Urinary bladder (tissue), 4 donors: Measurements from ENCODE around the gene AFF1. TPM values are rescaled to one million over a fixed set of nuclear protein-coding genes. Genes with fewer than 3 reads are reported as not detected.

ENCODE experiments used
- DNase-seq: peaks from one replicate; pipeline ENCODE4 v3.0.0-alpha.2; 2015; ENCODE audit errors: extremely low spot score
- H3K27ac ChIP-seq: one replicate; pipeline ENCODE4 v1.5.1; 2013; ENCODE audit warnings: low read depth, mild to moderate bottlenecking, moderate library complexity
- H3K36me3 ChIP-seq: one replicate; pipeline ENCODE4 v1.6.1; 2013; ENCODE audit warnings: mild to moderate bottlenecking, moderate library complexity; ENCODE audit not compliant: insufficient read depth
- H3K4me1 ChIP-seq: one replicate; pipeline ENCODE4 v1.6.1; 2013; ENCODE audit warnings: mild to moderate bottlenecking, moderate library complexity; ENCODE audit not compliant: insufficient read depth
- H3K4me3 ChIP-seq: one replicate; pipeline ENCODE4 v1.5.1; 2013; ENCODE audit warnings: low read depth, low read length
- WGBS: extraction: QIAGEN DNeasy Blood & Tissue Kit; methylation state at CpG from one replicate; pipeline ENCODE4 v1.1.7; 2013; 5-methylcytosine and 5-hydroxymethylcytosine counted together
- polyA plus RNA-seq: library from polyadenylated mRNA; stranded (reverse); fragments of 200-250 nt; gene quantifications from one replicate; pipeline ENCODE4 v1.2.3, GENCODE V29; 2013
- total RNA-seq: library from RNA; depleted of rRNA; stranded (reverse); fragments of >200 nt; gene quantifications from one replicate; pipeline ENCODE4 v1.2.3, GENCODE V29; 2014
- donor health status: healthy with polysubstance abuse.
- donor health status: healthy.

AFF1 gene
- total and polyA plus RNA-seq, 2 donors = 22.8 to 32.8 TPM

DNA sequence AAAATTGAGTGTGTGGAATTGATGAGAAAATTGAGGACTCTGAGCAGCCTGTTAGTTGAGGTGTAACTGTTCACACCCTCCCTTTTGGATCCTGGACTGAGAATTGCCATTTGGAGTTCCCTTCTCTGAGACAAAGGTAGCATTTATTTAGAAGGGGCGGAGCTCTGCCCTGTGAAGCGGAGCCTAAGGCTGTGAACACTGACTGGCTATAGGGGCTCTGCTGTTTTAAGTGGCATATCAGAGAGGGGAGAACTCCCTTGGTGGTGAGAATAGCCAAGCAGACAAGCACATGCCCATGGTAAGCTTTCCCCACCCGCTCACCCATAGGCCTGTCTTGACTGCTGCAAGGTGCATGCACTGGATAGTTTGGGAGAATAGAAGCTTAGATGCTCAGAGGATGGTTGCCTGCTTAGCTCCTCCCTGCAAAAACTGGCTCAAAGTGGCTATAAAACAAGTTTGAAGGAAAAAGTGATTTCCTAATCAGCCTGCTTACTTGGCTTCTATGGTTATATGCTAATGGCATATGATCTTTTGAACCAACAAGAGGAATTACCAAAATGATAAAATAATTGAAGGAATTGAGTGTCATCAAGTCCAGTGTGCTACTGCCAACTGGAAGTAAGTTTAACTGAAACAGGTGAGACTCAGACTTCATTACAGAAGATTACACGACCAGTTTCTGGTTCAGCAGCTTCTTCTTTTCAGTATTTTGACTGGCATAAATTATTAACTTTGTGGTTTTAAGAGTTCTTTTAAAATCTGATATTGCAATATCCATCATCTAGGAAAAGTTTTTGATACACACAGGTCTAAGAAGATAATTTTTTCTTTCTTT lies 108.4 kb downstream of the AFF1 start:
- Histone ChIP-seq H3K4me3 (no peak overlapping the region), H3K27ac (no peak overlapping the region), H3K36me3 (peaks cover 3% of the 10 kb centered on the region), H3K4me1 (peaks cover 3% of the 10 kb centered on the region)
- WGBS = 89% methylated on average over 4 of the region's 4 CpGs
- no peak for DNase-seq

DNA sequence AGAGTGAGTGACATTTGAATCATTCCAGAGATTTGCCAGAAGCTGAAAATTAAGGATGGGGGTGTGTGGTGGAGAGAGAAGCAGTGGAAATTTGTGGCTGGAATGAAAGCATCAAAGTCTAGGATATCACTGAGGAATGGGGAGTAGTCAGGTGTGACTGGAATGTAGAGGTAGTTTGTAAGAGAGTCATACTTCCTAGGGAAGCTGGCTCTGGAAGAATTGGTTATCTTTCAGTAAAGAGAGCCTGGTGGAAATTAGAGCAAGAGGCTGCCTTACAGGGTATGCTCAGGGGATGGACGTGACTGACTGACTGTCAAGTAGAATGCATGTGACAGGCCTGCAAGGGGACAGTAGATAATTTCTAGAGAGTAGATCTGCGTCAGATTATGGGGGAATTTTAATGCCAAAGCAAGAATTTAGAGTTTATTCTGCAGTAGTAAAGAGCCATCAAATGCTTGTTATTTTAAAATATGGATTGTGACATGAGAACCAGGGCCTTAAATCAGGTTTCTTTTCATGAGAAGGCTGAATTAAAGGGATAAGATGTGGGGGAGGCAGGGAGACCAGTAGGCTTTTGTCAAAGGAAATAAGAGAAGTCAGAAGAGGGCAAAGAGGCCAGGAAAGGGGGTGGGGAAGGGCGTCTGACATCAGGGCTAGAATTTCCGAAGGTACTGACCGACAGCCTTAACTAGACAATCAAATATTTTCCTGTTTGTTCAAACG lies 109.9 kb downstream of the AFF1 start:
- Histone ChIP-seq H3K4me3 (no peak overlapping the region), H3K4me1 (no peaks in the 10 kb centered on the region), H3K27ac (no peak overlapping the region), H3K36me3 (peaks cover 5% of the 10 kb centered on the region)
- 43% methylated on average over 6 of the region's 6 CpGs for WGBS
- DNase-seq = no peak

DNA sequence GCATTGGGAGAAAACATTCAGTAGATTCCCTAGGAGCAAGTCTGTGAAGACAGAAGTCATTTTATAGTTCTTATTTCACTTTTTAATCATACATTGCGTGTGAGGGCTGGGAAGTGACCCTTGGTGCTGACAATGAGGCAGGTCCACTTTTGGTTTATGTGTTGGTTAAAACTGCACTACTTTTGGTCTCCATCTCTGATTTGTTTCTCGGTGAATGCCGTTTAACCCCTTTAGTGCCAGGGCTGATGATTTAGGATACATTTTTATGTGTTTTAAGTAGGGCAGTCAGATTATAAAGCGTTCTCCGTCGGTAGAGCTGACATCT lies 110.4 kb downstream of the AFF1 start:
- Histone ChIP-seq H3K27ac (peak overlapping the region; percentile 84), H3K4me3 (peak overlapping the region; percentile 29), H3K36me3 (peaks cover 5% of the 10 kb centered on the region), H3K4me1 (no peaks in the 10 kb centered on the region)
- 22% methylated on average over 6 of the region's 6 CpGs for WGBS
- no peak for DNase-seq

DNA sequence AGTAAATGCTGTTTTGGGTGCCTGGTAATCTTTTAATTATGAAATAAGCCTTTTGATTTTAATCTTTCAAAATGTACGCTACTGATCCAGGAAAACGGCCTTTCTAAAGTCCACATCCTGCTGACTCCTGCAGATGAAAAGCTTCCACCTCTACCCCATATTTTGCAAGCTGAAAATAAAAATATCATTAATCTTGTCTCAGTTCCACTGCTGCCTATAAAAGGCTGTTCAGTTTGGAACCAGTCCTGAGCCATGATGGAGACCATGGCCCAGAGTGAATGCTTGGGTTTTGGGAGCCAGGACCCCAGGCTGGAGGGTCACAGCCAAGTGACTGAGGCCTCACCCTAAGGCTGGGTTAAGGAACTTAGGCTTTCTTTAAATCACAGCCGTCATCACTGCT lies 110.8 kb downstream of the AFF1 start:
- H3K4me3 ChIP-seq = peak overlapping the region; percentile 29
- no peaks in the 10 kb centered on the region for H3K4me1 ChIP-seq
- H3K36me3 ChIP-seq = peaks cover 5% of the 10 kb centered on the region
- no peak for DNase-seq
- peak overlapping the region; percentile 84 for H3K27ac ChIP-seq
- 16% methylated on average over 3 of the region's 3 CpGs for WGBS

DNA sequence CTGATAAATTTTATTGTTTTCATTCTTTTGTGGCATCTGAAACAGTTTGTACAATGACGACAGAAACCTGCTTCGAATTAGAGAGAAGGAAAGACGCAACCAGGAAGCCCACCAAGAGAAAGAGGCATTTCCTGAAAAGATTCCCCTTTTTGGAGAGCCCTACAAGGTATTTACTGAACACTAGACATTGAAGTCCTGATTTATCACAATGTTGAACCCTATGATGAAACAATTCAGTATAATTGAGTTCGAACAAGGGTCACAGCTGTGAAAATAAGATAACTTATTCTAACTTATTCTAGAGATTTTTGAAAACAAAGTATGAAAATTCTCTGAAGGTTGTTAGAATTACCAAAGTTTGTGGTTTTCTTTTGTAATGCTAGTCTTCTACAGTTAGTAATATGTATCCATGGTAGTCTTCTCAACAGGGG lies 111.3 kb downstream of the AFF1 start:
- WGBS = 36% methylated on average over 4 of the region's 4 CpGs
- DNase-seq = no peak
- no peaks in the 10 kb centered on the region for H3K4me1 ChIP-seq
- H3K4me3 ChIP-seq = no peak overlapping the region
- peak overlapping the region; percentile 84 for H3K27ac ChIP-seq
- peaks cover 5% of the 10 kb centered on the region for H3K36me3 ChIP-seq

DNA sequence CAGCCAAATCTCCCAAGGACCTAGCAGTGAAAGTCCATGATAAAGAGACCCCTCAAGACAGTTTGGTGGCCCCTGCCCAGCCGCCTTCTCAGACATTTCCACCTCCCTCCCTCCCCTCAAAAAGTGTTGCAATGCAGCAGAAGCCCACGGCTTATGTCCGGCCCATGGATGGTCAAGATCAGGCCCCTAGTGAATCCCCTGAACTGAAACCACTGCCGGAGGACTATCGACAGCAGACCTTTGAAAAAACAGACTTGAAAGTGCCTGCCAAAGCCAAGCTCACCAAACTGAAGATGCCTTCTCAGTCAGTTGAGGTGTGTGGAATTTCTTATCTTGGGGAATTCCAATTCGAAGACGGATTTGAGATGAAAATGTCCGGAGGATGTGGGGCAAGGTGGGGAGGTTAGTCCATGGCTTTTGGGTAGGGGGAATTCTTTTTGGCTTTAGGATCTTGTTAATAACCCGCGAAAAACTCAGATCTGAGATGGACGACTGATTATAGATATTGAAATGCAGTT lies 112.5 kb downstream of the AFF1 start:
- 95% methylated on average over 11 of the region's 11 CpGs for WGBS
- no peak overlapping the region for H3K4me3 ChIP-seq
- no peak for DNase-seq
- H3K4me1 ChIP-seq = no peaks in the 10 kb centered on the region
- no peak overlapping the region for H3K27ac ChIP-seq
- H3K36me3 ChIP-seq = peaks cover 5% of the 10 kb centered on the region

DNA sequence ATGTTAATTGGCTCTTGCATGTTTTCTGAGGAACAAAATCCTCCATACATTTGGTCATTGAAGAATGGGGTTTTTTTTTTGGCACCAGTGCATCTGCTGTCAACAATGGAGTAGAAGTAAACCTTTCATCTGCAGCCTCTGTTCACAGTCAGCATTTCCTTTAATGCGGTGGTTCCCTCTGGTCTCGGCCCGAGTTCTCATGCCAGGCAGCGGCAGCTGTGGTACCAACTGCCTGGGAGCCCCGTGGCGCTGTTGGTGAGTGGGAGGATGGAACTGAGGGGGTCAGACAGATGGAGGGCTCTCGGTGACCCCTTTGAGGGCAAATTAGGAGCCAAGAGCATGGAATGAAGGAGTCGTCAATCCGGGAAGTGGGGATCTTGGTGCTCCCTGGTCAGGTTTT lies 114.7 kb downstream of the AFF1 start:
- WGBS = 88% methylated on average over 9 of the region's 9 CpGs
- Histone ChIP-seq H3K4me3 (no peak overlapping the region), H3K36me3 (peaks cover 5% of the 10 kb centered on the region), H3K4me1 (peaks cover 3% of the 10 kb centered on the region), H3K27ac (no peak overlapping the region)
- DNase-seq = no peak

DNA sequence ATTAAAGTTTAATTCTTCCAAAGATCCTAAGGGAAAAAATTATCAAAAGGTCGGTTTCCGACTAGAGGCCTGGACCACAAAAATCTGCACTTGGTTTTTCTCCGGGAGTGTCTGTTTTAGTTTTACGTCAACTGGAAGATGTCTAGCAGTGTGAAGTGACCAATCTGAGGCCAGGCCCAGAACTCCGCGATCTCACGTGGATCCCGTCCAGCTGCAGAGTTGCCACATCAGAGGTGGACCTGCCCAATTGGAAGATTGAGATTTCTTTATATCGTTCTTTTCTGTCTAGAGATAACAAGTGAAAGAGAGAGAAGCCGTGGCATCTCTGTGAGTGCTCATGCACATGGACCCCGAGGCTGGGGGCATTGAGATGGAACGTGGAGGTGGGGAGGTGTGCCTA lies 115.8 kb downstream of the AFF1 start:
- Histone ChIP-seq H3K4me3 (no peak overlapping the region), H3K4me1 (peaks cover 4% of the 10 kb centered on the region), H3K36me3 (peaks cover 5% of the 10 kb centered on the region), H3K27ac (no peak overlapping the region)
- DNase-seq = no peak
- 86% methylated on average over 12 of the region's 12 CpGs for WGBS

DNA sequence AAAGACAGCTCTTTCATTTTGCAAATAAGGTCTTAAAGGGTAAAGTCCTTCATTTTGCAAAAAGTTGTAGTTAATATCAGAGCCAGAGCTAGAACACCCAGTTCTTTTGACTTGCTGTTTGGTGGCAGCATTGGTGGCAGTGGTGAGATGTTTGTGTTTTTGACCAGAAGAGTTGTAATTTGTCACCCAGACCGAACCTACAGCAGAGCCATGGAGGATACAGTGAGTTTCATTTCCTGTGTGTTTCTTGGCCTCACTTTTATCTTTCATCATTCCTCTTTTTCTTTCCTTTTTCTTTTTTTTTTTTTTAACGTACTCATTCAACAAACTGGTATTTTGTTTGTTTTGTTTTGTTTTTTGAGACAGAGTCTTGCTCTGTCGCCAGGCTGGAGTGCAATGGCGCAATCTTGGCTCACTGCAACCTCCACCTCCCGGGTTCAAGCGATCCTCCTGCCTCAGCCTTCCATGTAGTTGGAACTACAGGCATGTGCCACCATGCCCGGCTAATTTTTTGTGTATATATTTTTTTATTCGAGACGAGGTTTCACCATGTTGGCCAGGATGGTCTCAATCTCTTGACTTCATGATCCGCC lies 116.4 kb downstream of the AFF1 start:
- 71% methylated on average over 10 of the region's 10 CpGs for WGBS
- no peak for DNase-seq
- Histone ChIP-seq H3K4me3 (no peak overlapping the region), H3K27ac (no peak overlapping the region), H3K36me3 (peaks cover 5% of the 10 kb centered on the region), H3K4me1 (peaks cover 4% of the 10 kb centered on the region)

DNA sequence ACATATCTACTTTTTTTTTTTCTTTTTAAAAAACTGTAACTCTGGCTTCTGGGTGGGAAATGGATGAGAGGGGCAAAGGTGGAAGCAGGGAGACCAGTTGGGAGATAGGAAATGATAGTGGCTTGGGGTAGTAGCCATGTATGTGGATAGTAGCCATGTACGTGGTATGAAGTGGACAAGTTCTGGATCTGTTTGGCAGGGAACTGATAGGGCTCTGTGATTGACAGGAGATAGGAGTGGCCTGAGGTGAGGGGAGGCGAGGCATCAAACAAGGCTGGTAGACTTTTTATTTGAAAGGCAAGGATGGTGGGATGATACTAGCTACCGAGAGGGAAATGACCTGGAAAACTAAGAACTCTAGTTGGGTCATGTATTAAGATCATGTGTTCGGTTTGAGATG lies 117.8 kb downstream of the AFF1 start:
- Histone ChIP-seq H3K4me3 (no peak overlapping the region), H3K36me3 (peaks cover 1% of the 10 kb centered on the region), H3K27ac (no peak overlapping the region), H3K4me1 (peaks cover 5% of the 10 kb centered on the region)
- 93% methylated on average over 4 of the region's 4 CpGs for WGBS
- no peak for DNase-seq

DNA sequence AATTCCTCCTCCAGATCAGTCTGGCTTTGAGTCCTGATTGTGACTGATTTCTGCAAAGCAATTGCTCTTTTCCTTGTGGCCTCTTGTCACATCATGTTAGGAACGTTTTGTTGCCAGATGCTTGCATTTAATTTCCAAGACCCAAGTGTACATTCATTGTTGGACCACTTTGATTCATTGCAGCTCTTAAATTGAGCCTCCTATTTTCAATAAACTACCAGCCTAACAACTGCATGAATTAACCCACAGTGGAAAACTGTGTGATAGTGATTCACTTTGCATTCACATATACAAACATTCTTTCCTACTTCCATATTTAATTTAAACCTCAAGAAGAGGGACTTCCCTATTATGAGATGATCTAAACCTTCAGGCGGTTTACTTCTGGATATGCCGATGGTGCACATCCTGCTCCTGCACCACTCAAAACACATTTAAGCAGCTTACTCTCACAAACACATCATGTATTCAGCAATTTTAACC lies 118.4 kb downstream of the AFF1 start:
- H3K4me1 ChIP-seq = peaks cover 6% of the 10 kb centered on the region
- H3K4me3 ChIP-seq = no peak overlapping the region
- 62% methylated on average over 3 of the region's 3 CpGs for WGBS
- H3K36me3 ChIP-seq = peaks cover 1% of the 10 kb centered on the region
- H3K27ac ChIP-seq = no peak overlapping the region
- no peak for DNase-seq

DNA sequence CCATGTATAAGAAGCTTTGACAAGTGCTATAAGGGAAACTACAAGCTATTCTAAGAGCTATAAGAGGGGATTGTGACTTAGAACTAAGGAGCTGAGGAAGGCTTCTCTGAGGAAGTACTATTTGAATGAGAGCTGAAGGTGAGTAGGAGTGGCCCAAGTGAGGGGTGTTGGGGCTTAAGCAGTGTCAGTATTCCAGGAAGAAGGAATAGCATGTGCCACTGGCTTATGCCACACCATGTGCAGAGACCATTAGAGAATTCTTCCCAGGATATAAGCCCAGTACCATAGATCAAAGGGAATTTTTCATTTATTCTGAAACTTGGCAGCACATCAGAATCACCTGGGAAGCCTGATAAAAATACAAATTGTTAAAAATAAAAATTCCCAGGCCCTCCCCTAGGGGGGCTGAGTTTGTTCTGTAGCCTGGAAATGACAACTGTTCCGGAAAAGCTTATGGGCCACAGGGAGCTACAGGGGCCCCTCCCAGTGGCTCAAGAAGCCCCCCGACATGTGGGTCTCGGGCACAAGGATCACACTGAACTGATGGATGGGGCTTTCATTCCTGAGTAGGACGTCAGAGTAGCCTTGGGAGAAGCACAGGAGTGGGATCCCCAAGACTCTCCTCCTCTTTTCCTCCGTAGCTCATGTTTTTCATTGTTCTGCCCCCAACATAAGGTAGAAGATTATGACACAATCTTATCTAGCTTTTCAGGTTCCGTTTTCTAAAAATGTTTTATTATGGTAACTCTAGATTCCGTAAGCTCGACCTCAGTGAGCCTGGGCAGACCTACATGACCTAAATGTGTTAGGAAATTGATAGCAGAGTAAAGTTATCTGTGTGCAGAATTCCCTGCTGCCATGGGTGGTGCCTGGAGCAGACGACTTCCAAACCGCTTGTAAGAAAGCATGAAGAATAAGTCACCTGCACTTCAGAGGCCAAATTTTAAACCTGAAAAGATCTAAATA lies 119.3 kb downstream of the AFF1 start:
- no peak for DNase-seq
- WGBS = 61% methylated on average over 10 of the region's 10 CpGs

DNA sequence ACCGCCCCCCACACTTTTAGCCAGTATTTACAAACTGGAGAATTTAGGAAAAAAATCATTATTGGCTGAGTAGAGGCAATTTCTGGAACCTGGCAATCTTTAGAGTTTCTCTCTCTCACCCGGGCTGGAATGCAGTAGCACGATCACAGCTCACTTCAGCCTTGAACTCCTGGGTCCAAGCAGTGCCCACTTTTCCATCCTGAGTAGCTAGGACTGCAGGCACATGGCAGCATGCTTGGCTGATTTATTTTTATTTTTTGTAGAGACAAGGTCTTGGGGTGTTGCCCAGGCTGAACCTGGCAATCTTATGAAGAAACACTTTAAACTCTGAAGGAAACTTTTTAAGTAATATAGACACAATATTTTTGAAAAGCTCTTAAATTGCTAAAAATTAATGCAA lies 120.1 kb downstream of the AFF1 start:
- H3K4me3 ChIP-seq = no peak overlapping the region
- DNase-seq = no peak
- WGBS = 30% methylated on average over 3 of the region's 3 CpGs
- peaks cover 6% of the 10 kb centered on the region for H3K4me1 ChIP-seq
- H3K36me3 ChIP-seq = no peaks in the 10 kb centered on the region
- H3K27ac ChIP-seq = peak overlapping the region; percentile 14

More for the DNA sequence above, 119.3 kb downstream of the AFF1 start:
- Histone ChIP-seq H3K4me1 (peaks cover 6% of the 10 kb centered on the region), H3K36me3 (peaks cover 1% of the 10 kb centered on the region), H3K4me3 (no peak overlapping the region), H3K27ac (no peak overlapping the region)
